OCI-LY1 (cell line): ENCODE data around the gene PRR18.

ENCODE experiments used
- H2AFZ ChIP-seq: fragments of 200-600 bp; sonication (generic), shearing (Covaris generic); 2 replicates; pipeline ENCODE4 v1.6.0; 2014; ENCODE audit warnings: antibody characterized with exemption, mild to moderate bottlenecking, low read length
- H3F3A ChIP-seq: fragments of 200-600 bp; sonication (generic), shearing (Covaris generic); 2 replicates; pipeline ENCODE4 v1.6.0; 2014; ENCODE audit warnings: mild to moderate bottlenecking, antibody characterized with exemption, low read length, moderate library complexity; ENCODE audit not compliant: insufficient read depth
- H3K27ac ChIP-seq: fragments of 200-600 bp; sonication (generic); 2 replicates; pipeline ENCODE4 v1.5.1; 2014; ENCODE audit warnings: low read length, mixed run types, mild to moderate bottlenecking, low read depth; ENCODE audit not compliant: poor library complexity, severe bottlenecking
- H3K27me3 ChIP-seq: fragments of 200-600 bp; sonication (generic); 2 replicates; pipeline ENCODE4 v1.6.0; 2014; ENCODE audit warnings: antibody characterized with exemption, mild to moderate bottlenecking, low read length, moderate library complexity; ENCODE audit not compliant: insufficient read depth
- H3K36me3 ChIP-seq: fragments of 200-600 bp; sonication (generic); 2 replicates; pipeline ENCODE4 v1.6.1; 2014; ENCODE audit warnings: mild to moderate bottlenecking, antibody characterized with exemption, low read length, moderate library complexity, mixed read lengths; ENCODE audit not compliant: insufficient read depth
- H3K4me1 ChIP-seq: fragments of 200-600 bp; sonication (generic); 2 replicates; pipeline ENCODE4 v1.5.1; 2014; ENCODE audit warnings: mild to moderate bottlenecking, low read length, moderate library complexity; ENCODE audit not compliant: insufficient read depth, severe bottlenecking
- H3K4me2 ChIP-seq: fragments of 200-600 bp; sonication (generic), shearing (Covaris generic); 2 replicates; pipeline ENCODE4 v1.6.1; 2014; ENCODE audit warnings: low read length
- H3K4me3 ChIP-seq: fragments of 200-600 bp; sonication (generic); 2 replicates; pipeline ENCODE4 v1.5.1; 2014; ENCODE audit warnings: low read length, low read depth, mild to moderate bottlenecking, mixed read lengths; ENCODE audit not compliant: poor library complexity, severe bottlenecking
- H3K79me2 ChIP-seq: fragments of 200-600 bp; shearing (Covaris generic); 2 replicates; pipeline ENCODE4 v1.6.1; 2016; ENCODE audit warnings: mixed run types, low read length, mixed read lengths; ENCODE audit not compliant: insufficient read depth
- H3K9ac ChIP-seq: fragments of 200-600 bp; sonication (generic), shearing (Covaris generic); 2 replicates; pipeline ENCODE4 v1.6.1; 2014; ENCODE audit warnings: mild to moderate bottlenecking, low read length, mixed read lengths
- H3K9me2 ChIP-seq: fragments of 200-600 bp; sonication (generic), shearing (Covaris generic); 2 replicates; pipeline ENCODE4 v1.6.1; 2014; ENCODE audit warnings: low read depth, mild to moderate bottlenecking, low read length, mixed read lengths
- H3K9me3 ChIP-seq: fragments of 200-600 bp; shearing (Covaris generic); 2 replicates; pipeline ENCODE4 v1.6.1; 2014; ENCODE audit warnings: low read length, mixed read lengths
- H4K20me1 ChIP-seq: fragments of 200-600 bp; sonication (generic), shearing (Covaris generic); 2 replicates; pipeline ENCODE4 v1.6.0; 2016; ENCODE audit warnings: mild to moderate bottlenecking, low read length; ENCODE audit not compliant: insufficient read depth
- CTCF ChIP-seq: fragments of 200-600 bp; sonication (generic), shearing (Covaris generic); IDR thresholded peaks from 2 replicates; pipeline ENCODE4 v1.5.1; 2017; ENCODE audit warnings: mild to moderate bottlenecking, antibody characterized with exemption, low read length, moderate library complexity, mixed read lengths
- EZH2 ChIP-seq: fragments of 200-600 bp; sonication (generic), shearing (Covaris generic); IDR thresholded peaks from 2 replicates; pipeline ENCODE4 v1.8.0; 2017; ENCODE audit warnings: borderline replicate concordance, mixed run types, mild to moderate bottlenecking, antibody characterized with exemption, low read length, moderate library complexity, mixed read lengths

The PRR18 gene

GRCh38 chr6:166313255-166314070 lies 5.3 kb upstream of the PRR18 start:
- Histone ChIP-seq H3K27ac (no peak overlapping the region), H3K79me2 (no peaks in the 10 kb centered on the region), H3K4me1 (no peaks in the 10 kb centered on the region), H3F3A (no peaks in the 10 kb centered on the region), H3K9me2 (no peaks in the 10 kb centered on the region), H3K4me2 (no peak overlapping the region), H3K36me3 (no peaks in the 10 kb centered on the region), H3K9me3 (no peaks in the 10 kb centered on the region), H3K27me3 (0 out of 2 replicates have a peak, but pooled peaks cover 5% of the 10 kb centered on the region), H3K4me3 (no peak overlapping the region), H3K9ac (no peak overlapping the region), H2AFZ (no peak overlapping the region), H4K20me1 (no peaks in the 10 kb centered on the region)
- peak; percentile 75 for TF ChIP-seq CTCF
- no peak for TF ChIP-seq EZH2

- no peak overlapping the region for H2AFZ ChIP-seq
- H3F3A ChIP-seq: no peaks in the 10 kb centered on the region
- no peak overlapping the region for H3K4me3 ChIP-seq
- H3K9me2 ChIP-seq: no peaks in the 10 kb centered on the region
- H3K27me3 ChIP-seq: peaks cover 8% of the 10 kb centered on the region; the same call in 1 of the 2 replicates
- H3K4me2 ChIP-seq: no peak overlapping the region
- no peaks in the 10 kb centered on the region for H3K4me1 ChIP-seq
- H3K79me2 ChIP-seq: no peaks in the 10 kb centered on the region
- no peaks in the 10 kb centered on the region for H3K9me3 ChIP-seq
- H3K9ac ChIP-seq: no peak overlapping the region
- H3K36me3 ChIP-seq: no peaks in the 10 kb centered on the region
- no peak overlapping the region for H3K27ac ChIP-seq
- no peak for TF ChIP-seq EZH2
- TF ChIP-seq CTCF: no peak
- no peaks in the 10 kb centered on the region for H4K20me1 ChIP-seq
These were observed 4.6 kb upstream of the PRR18 start for GRCh38 chr6:166312832-166313231.

- no peak overlapping the region for H3K9ac ChIP-seq
- H3K9me2 ChIP-seq: no peaks in the 10 kb centered on the region
- H4K20me1 ChIP-seq: no peaks in the 10 kb centered on the region
- H3K27ac ChIP-seq: no peak overlapping the region
- H3K36me3 ChIP-seq: no peaks in the 10 kb centered on the region
- H2AFZ ChIP-seq: no peak overlapping the region
- peaks cover 8% of the 10 kb centered on the region; the same call in 1 of the 2 replicates for H3K27me3 ChIP-seq
- H3K9me3 ChIP-seq: no peaks in the 10 kb centered on the region
- H3K4me3 ChIP-seq: no peak overlapping the region
- H3K4me1 ChIP-seq: no peaks in the 10 kb centered on the region
- H3F3A ChIP-seq: no peaks in the 10 kb centered on the region
- no peaks in the 10 kb centered on the region for H3K79me2 ChIP-seq
- TF ChIP-seq EZH2 (no peak), CTCF (no peak)
- no peak overlapping the region for H3K4me2 ChIP-seq
These were observed 2.4 kb upstream of the PRR18 start for GRCh38 chr6:166310634-166311033.
